ENCODE measurements around the gene RAB42.
"Not testable (repeated sequence)": the region's sequence is repeated elsewhere in the genome, so short reads cannot be mapped to it uniquely, and the experiment has no call there.

Gene RAB42

GRCh38 chr1:28591708-28592320 is at the start of gene RAB42:
Gene RAB42, plus strand, starts transcription at chr1:28592265. Its CDS starts 247 bp downstream, at chr1:28592512.
- in situ Hi-C loops (cut with HindIII; ENCODE audit: low sequenced_read_pairs), result no loop called here

GRCh38 chr1:28545246-28545628 is 46.8 kb upstream of the RAB42 start:
- in situ Hi-C loops (cut with HindIII; ENCODE audit: low sequenced_read_pairs), result no loop called here

GRCh38 chr1:28548318-28548717 is 43.7 kb upstream of the RAB42 start:
- in situ Hi-C loops (cut with HindIII; ENCODE audit: low sequenced_read_pairs), result no loop called here

GRCh38 chr1:28551381-28551780 is 40.7 kb upstream of the RAB42 start:
- in situ Hi-C loops (cut with HindIII; ENCODE audit: low sequenced_read_pairs), result no loop called here

GRCh38 chr1:28552758-28553663 is 39.1 kb upstream of the RAB42 start, which contains the start of gene TRNAU1AP:
Gene TRNAU1AP, plus strand, starts transcription at chr1:28553085. Its CDS starts 26 bp downstream, at chr1:28553111.
- in situ Hi-C loops (cut with HindIII; ENCODE audit: low sequenced_read_pairs), result no loop called here

- in situ Hi-C loops (cut with HindIII; ENCODE audit: low sequenced_read_pairs), result no loop called here
Observed at GRCh38 chr1:28560886-28561285, 31.2 kb upstream of the RAB42 start.

GRCh38 chr1:28564310-28564709 is 27.8 kb upstream of the RAB42 start:
- in situ Hi-C loops (cut with HindIII; ENCODE audit: low sequenced_read_pairs), result no loop called here

GRCh38 chr1:28565040-28565439 is 27.0 kb upstream of the RAB42 start:
- in situ Hi-C loops (cut with HindIII; ENCODE audit: low sequenced_read_pairs), result no loop called here

GRCh38 chr1:28565726-28566125 is 26.3 kb upstream of the RAB42 start:
- in situ Hi-C loops (cut with HindIII; ENCODE audit: low sequenced_read_pairs), result no loop called here

GRCh38 chr1:28566931-28567330 is 25.1 kb upstream of the RAB42 start:
- in situ Hi-C loops (cut with HindIII; ENCODE audit: low sequenced_read_pairs), result no loop called here

- in situ Hi-C loops (cut with HindIII; ENCODE audit: low sequenced_read_pairs), result no loop called here
Observed at GRCh38 chr1:28571911-28572310, 20.2 kb upstream of the RAB42 start.

GRCh38 chr1:28572891-28573290 is 19.2 kb upstream of the RAB42 start:
- in situ Hi-C loops (cut with HindIII; ENCODE audit: low sequenced_read_pairs), result not testable (repeated sequence)

- in situ Hi-C loops (cut with HindIII; ENCODE audit: low sequenced_read_pairs), result no loop called here
Observed at GRCh38 chr1:28573564-28573963, 18.5 kb upstream of the RAB42 start.

- in situ Hi-C loops (cut with HindIII; ENCODE audit: low sequenced_read_pairs), result no loop called here
Observed at GRCh38 chr1:28577052-28577678, 14.9 kb upstream of the RAB42 start.

GRCh38 chr1:28577738-28578536 is 14.1 kb upstream of the RAB42 start:
- in situ Hi-C loops (cut with HindIII; ENCODE audit: low sequenced_read_pairs), result no loop called here

- in situ Hi-C loops (cut with HindIII; ENCODE audit: low sequenced_read_pairs), result no loop called here
Observed at GRCh38 chr1:28578696-28579218, 13.3 kb upstream of the RAB42 start.

GRCh38 chr1:28579401-28579800 is 12.7 kb upstream of the RAB42 start:
- in situ Hi-C loops (cut with HindIII; ENCODE audit: low sequenced_read_pairs), result no loop called here

- in situ Hi-C loops (cut with HindIII; ENCODE audit: low sequenced_read_pairs), result no loop called here
Observed at GRCh38 chr1:28580722-28581530, 11.1 kb upstream of the RAB42 start.

GRCh38 chr1:28581531-28582247 is 10.4 kb upstream of the RAB42 start:
- in situ Hi-C loops (cut with HindIII; ENCODE audit: low sequenced_read_pairs), result no loop called here

Measured in DLD1 (cell line).